HEK293 (cell line): ENCODE data around the gene DGKZ.
"Not testable (repeated sequence)": the region's sequence is repeated elsewhere in the genome, so short reads cannot be mapped to it uniquely, and the experiment has no call there.

ENCODE experiments used
- CTCF ChIA-PET: fragments of 350-600 bp; formaldehyde crosslinking; extraction: SDS; loops from one replicate; lab custom pipeline; 2021; ENCODE audit warnings: antibody characterized with exemption; lab: Yijun Ruan, JAX
- POLR2A ChIA-PET: fragments of 300-600 bp; formaldehyde crosslinking; extraction: SDS; loops from one replicate; lab custom pipeline; 2020; ENCODE audit warnings: antibody characterized with exemption, inconsistent platforms; lab: Yijun Ruan, JAX
- H3K27ac ChIP-seq: fragments of 200-500 bp; sonication (Bioruptor generic); 2 replicates; pipeline ENCODE4 v1.5.1; 2014; ENCODE audit warnings: low read depth, low read length, control low read depth, inconsistent platforms; ENCODE audit errors: extremely low read depth
- H3K36me3 ChIP-seq, 2 experiments: fragments of 200-500 bp in 1 of 2; sonication (Bioruptor generic) in 1 of 2; 1 replicate in 1 of 2; 2 replicates in 1 of 2; pipeline ENCODE4 v1.5.1; 2014 to 2017; ENCODE audit warnings: inconsistent platforms in 2 of 2, low read length in 2 of 2; ENCODE audit not compliant: control insufficient read depth in 2 of 2, insufficient read depth in 1 of 2
- H3K4me1 ChIP-seq: fragments of 200-500 bp; sonication (Bioruptor generic); 2 replicates; pipeline ENCODE4 v1.5.1; 2014; ENCODE audit warnings: mild to moderate bottlenecking, low read length, inconsistent platforms; ENCODE audit not compliant: control insufficient read depth, insufficient read depth
- H3K4me3 ChIP-seq: 2 replicates; pipeline ENCODE4 v1.5.1; 2011; ENCODE audit warnings: low read depth, mild to moderate bottlenecking, control low read depth, low read length, moderate library complexity
- H3K9me3 ChIP-seq: fragments of 200-500 bp; sonication (Bioruptor generic); 2 replicates; pipeline ENCODE4 v1.5.1; 2014; ENCODE audit warnings: low read depth, low read length, inconsistent platforms; ENCODE audit not compliant: control insufficient read depth, insufficient read depth
- GLIS1 ChIP-seq: fragments of 450-650 bp; formaldehyde crosslinking; IDR thresholded peaks from 2 replicates; pipeline ENCODE4 v1.5.1; 2016; ENCODE audit warnings: missing biosample characterization, missing genetic modification characterization
- KLF1 ChIP-seq: fragments of 450-650 bp; formaldehyde crosslinking; IDR thresholded peaks from 2 replicates; pipeline ENCODE4 v1.5.1; 2016; ENCODE audit warnings: missing biosample characterization, missing genetic modification characterization
- ZBTB48 ChIP-seq: fragments of 450-650 bp; formaldehyde crosslinking; IDR thresholded peaks from 2 replicates; pipeline ENCODE4 v1.5.1; 2016; ENCODE audit warnings: missing biosample characterization, missing genetic modification characterization
- ZNF223 ChIP-seq: fragments of 450-650 bp; formaldehyde crosslinking; IDR thresholded peaks from 2 replicates; pipeline ENCODE4 v1.5.1; 2016; ENCODE audit warnings: missing biosample characterization, missing genetic modification characterization
- ZNF404 ChIP-seq: fragments of 450-650 bp; formaldehyde crosslinking; IDR thresholded peaks from 2 replicates; pipeline ENCODE4 v1.5.1; 2017; ENCODE audit warnings: missing biosample characterization, missing genetic modification characterization
- ZNF629 ChIP-seq: fragments of 450-650 bp; formaldehyde crosslinking; IDR thresholded peaks from 2 replicates; pipeline ENCODE4 v1.5.1; 2017; ENCODE audit warnings: missing biosample characterization, missing genetic modification characterization
- ZNF837 ChIP-seq: fragments of 450-650 bp; formaldehyde crosslinking; IDR thresholded peaks from 2 replicates; pipeline ENCODE4 v1.5.1; 2016; ENCODE audit warnings: missing biosample characterization, missing genetic modification characterization
- TF ChIP-seq, protein P1 (sequence below): fragments of 450-650 bp; formaldehyde crosslinking; IDR thresholded peaks from 2 replicates; pipeline ENCODE4 v1.5.1; 2016; ENCODE audit warnings: missing biosample characterization, missing genetic modification characterization
- TF ChIP-seq, protein P2 (sequence below): fragments of 450-650 bp; IDR thresholded peaks from 2 replicates; pipeline ENCODE4 v1.5.1; 2018; ENCODE audit warnings: missing biosample characterization, missing genetic modification characterization
- TF ChIP-seq, protein P3 (sequence below): fragments of 450-650 bp; formaldehyde crosslinking; IDR thresholded peaks from 2 replicates; pipeline ENCODE4 v1.5.1; 2017; ENCODE audit warnings: missing biosample characterization, missing genetic modification characterization

DGKZ gene

DNA sequence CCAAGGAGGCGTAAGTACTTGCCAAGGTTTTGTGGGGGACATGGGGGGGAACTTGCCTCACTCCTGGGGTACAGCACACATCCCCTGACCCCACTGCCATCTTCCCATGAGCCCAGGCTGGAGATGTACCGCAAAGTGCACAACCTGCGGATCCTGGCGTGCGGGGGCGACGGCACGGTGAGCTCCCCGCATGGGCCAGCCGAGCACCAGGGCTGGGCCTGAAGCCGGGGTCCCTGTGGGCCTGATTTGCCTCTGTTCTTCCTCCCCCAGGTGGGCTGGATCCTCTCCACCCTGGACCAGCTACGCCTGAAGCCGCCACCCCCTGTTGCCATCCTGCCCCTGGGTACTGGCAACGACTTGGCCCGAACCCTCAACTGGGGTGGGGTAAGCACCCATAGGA is 25.2 kb downstream of the DGKZ start:
- H3K27ac ChIP-seq, H3K9me3 ChIP-seq, POLR2A ChIA-PET, H3K4me1 ChIP-seq, H3K4me3 ChIP-seq: not testable (repeated sequence)
- peaks cover 0 to 83% of the 10 kb centered on the region in 2 experiments; a peak in 1 of 3 replicates for H3K36me3 ChIP-seq
- CTCF ChIA-PET = interaction anchor here (0.6 to 1.5 kb wide), 5 partner anchors 12 to 147 kb away, joined by 3 to 4 read pairs (median 3); no protein-coding TSS in a partner anchor

DNA sequence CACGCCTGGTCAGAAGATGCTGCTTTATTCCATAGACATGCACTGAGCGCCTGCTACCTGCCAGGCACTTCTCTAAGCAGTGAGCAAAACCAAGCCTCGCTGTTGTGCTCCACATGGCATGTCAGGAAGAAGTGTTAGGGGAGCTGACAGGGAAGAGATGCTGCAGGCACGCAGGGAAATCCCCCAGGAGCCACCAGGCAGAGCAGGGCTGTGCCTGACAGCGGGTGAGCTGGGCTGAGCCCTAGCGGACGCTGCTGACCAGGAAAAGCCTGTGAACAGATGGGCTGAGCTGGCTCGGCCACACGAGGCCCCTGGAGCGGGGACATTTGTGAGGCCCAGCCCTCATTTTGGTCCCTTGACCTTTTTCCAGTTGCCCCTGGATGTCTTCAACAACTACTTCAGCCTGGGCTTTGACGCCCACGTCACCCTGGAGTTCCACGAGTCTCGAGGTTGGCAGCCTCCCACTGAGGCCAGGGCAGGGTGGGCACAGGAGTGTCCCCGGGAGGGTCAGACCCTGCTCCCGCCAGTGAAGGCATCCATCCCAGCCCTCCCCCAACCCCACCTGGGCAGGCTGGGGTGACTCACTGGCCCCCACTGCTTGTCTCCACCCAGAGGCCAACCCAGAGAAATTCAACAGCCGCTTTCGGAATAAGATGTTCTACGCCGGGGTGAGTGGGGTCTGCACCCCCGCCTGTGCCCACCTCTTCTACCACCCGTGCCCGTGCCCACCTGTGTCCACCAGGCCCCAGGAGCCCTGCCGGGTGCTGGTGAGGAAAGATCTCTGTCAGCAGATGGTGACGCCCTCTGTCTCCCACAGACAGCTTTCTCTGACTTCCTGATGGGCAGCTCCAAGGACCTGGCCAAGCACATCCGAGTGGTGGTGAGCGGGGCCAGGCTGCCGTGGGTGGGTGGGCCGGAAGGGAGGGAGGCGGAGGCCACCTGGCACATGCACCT is 26.8 kb downstream of the DGKZ start:
- 0 out of 2 replicates have a peak, but pooled peaks have one; percentile 31 for TF ChIP-seq GLIS1 (tag by site-specific recombination)
- TF ChIP-seq ZNF837 (tag by site-specific recombination) = no peak
- TF ChIP-seq, all 188 proteins: peak for 1
- Histone ChIP-seq H3K4me1 (no peaks in the 10 kb centered on the region), H3K36me3 (peaks cover 0 to 84% of the 10 kb centered on the region in 2 experiments; a peak in 1 of 3 replicates), H3K4me3 (no peak overlapping the region), H3K27ac (no peak overlapping the region), H3K9me3 (no peaks in the 10 kb centered on the region)
- ChIA-PET POLR2A (no interaction called here), CTCF (no interaction called here)

DNA sequence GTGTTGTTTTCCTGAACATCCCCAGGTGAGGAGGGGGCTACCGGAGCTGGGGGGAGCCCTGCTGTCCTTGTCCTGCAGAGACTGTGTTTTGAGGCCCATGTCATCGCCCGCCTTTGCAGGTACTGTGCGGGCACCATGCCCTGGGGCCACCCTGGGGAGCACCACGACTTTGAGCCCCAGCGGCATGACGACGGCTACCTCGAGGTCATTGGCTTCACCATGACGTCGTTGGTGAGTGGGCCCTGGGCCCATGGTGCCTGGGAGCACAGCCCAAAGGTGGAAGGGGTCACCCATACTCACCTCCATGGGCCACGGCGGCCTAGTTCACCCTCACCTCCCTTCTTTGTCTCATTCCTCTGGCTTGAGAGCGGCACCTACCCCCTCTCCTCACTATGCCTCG is 27.6 kb downstream of the DGKZ start:
- Histone ChIP-seq H3K4me3 (no peak overlapping the region), H3K36me3 (peaks cover 0 to 77% of the 10 kb centered on the region in 2 experiments; a peak in 1 of 3 replicates), H3K9me3 (no peaks in the 10 kb centered on the region), H3K27ac (no peak overlapping the region), H3K4me1 (no peaks in the 10 kb centered on the region)
- CTCF ChIA-PET = no interaction called here
- POLR2A ChIA-PET = no interaction called here
- TF ChIP-seq, protein P1, sequence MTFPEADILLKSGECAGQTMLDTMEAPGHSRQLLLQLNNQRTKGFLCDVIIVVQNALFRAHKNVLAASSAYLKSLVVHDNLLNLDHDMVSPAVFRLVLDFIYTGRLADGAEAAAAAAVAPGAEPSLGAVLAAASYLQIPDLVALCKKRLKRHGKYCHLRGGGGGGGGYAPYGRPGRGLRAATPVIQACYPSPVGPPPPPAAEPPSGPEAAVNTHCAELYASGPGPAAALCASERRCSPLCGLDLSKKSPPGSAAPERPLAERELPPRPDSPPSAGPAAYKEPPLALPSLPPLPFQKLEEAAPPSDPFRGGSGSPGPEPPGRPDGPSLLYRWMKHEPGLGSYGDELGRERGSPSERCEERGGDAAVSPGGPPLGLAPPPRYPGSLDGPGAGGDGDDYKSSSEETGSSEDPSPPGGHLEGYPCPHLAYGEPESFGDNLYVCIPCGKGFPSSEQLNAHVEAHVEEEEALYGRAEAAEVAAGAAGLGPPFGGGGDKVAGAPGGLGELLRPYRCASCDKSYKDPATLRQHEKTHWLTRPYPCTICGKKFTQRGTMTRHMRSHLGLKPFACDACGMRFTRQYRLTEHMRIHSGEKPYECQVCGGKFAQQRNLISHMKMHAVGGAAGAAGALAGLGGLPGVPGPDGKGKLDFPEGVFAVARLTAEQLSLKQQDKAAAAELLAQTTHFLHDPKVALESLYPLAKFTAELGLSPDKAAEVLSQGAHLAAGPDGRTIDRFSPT (tag by site-specific recombination) = no peak
- TF ChIP-seq, protein P2, sequence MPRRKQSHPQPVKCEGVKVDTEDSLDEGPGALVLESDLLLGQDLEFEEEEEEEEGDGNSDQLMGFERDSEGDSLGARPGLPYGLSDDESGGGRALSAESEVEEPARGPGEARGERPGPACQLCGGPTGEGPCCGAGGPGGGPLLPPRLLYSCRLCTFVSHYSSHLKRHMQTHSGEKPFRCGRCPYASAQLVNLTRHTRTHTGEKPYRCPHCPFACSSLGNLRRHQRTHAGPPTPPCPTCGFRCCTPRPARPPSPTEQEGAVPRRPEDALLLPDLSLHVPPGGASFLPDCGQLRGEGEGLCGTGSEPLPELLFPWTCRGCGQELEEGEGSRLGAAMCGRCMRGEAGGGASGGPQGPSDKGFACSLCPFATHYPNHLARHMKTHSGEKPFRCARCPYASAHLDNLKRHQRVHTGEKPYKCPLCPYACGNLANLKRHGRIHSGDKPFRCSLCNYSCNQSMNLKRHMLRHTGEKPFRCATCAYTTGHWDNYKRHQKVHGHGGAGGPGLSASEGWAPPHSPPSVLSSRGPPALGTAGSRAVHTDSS (tag by site-specific recombination) = no peak
- TF ChIP-seq ZNF223 (tag by site-specific recombination) (no peak), ZBTB48 (tag by site-specific recombination) (no peak), ZNF629 (tag by site-specific recombination) (no peak), ZNF404 (tag by site-specific recombination) (no peak), KLF1 (no peak)
- TF ChIP-seq, protein P3, sequence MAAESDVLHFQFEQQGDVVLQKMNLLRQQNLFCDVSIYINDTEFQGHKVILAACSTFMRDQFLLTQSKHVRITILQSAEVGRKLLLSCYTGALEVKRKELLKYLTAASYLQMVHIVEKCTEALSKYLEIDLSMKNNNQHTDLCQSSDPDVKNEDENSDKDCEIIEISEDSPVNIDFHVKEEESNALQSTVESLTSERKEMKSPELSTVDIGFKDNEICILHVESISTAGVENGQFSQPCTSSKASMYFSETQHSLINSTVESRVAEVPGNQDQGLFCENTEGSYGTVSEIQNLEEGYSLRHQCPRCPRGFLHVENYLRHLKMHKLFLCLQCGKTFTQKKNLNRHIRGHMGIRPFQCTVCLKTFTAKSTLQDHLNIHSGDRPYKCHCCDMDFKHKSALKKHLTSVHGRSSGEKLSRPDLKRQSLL (tag by site-specific recombination) = no peak
